Right renal cortex interstitium (tissue), 3 donors: ENCODE data around the gene GPR143. TPM values are rescaled to one million over a fixed set of nuclear protein-coding genes. Genes with fewer than 3 reads are reported as not detected.

Experiments used
- DNase-seq, 3 donors: peaks; one replicate each; pipeline ENCODE4 v3.0.0-alpha.2; 2013; ENCODE audit warnings: low read depth in 3 of 3, low spot score in 2 of 3
- polyA plus RNA-seq, 3 donors: library from polyadenylated mRNA; unstranded; fragments of 120-200 nt; gene quantifications; one replicate each; pipeline ENCODE4 v1.2.1, GENCODE V29; 2013; ENCODE audit not compliant: insufficient read length in 3 of 3

Gene GPR143
- polyA plus RNA-seq, 3 donors, result 12.8 to 14.2 (median 14.1) TPM

- DNase-seq, result no peak
Measured at GRCh38 chrX:9710332-9710731, 55.3 kb downstream of the GPR143 start.

GRCh38 chrX:9708923-9709553 is 56.6 kb downstream of the GPR143 start:
- peak in 2 of 3 donors; percentile 36 to 51 for DNase-seq

GRCh38 chrX:9708086-9708485 is 57.6 kb downstream of the GPR143 start:
- DNase-seq, result no peak

GRCh38 chrX:9707306-9708033 is 58.2 kb downstream of the GPR143 start:
- DNase-seq, result no peak

GRCh38 chrX:9706421-9706820 is 59.2 kb downstream of the GPR143 start:
- no peak for DNase-seq

- no peak for DNase-seq
Measured at GRCh38 chrX:9704876-9705465, 60.7 kb downstream of the GPR143 start.

- DNase-seq, result no peak
Measured at GRCh38 chrX:9703406-9703805, 62.2 kb downstream of the GPR143 start.

GRCh38 chrX:9701790-9702189 is 63.9 kb downstream of the GPR143 start:
- DNase-seq, result no peak

- DNase-seq, result no peak
Measured at GRCh38 chrX:9700555-9700954, 65.1 kb downstream of the GPR143 start.

GRCh38 chrX:9698576-9698975 is 67.1 kb downstream of the GPR143 start:
- DNase-seq, result no peak

- no peak for DNase-seq
Measured at GRCh38 chrX:9693307-9694001, 72.2 kb downstream of the GPR143 start.

GRCh38 chrX:9690046-9690445 is 75.6 kb downstream of the GPR143 start:
- DNase-seq, result no peak

GRCh38 chrX:9688833-9689232 is 76.8 kb downstream of the GPR143 start:
- DNase-seq, result no peak

- DNase-seq, result no peak
Measured at GRCh38 chrX:9687899-9688298, 77.7 kb downstream of the GPR143 start.

- no peak for DNase-seq
Measured at GRCh38 chrX:9683350-9683749, 82.3 kb downstream of the GPR143 start.

- DNase-seq, result no peak
Measured at GRCh38 chrX:9682861-9683260, 82.8 kb downstream of the GPR143 start.

- DNase-seq, result no peak
Measured at GRCh38 chrX:9682456-9682855, 83.2 kb downstream of the GPR143 start.

GRCh38 chrX:9681422-9681821 is 84.2 kb downstream of the GPR143 start:
- DNase-seq, result no peak

- DNase-seq, result no peak
Measured at GRCh38 chrX:9681011-9681410, 84.6 kb downstream of the GPR143 start.

- DNase-seq, result no peak
Measured at GRCh38 chrX:9678215-9678965, 87.3 kb downstream of the GPR143 start.
